SU-DHL-6 (cell line): ENCODE results near the gene BEAN1.

Experiments
- H2AFZ ChIP-seq: fragments of 200-600 bp; sonication (generic); 2 replicates; pipeline ENCODE4 v1.6.1; 2014; ENCODE audit warnings: low read depth, mild to moderate bottlenecking, moderate library complexity, mixed read lengths, antibody characterized with exemption, low read length; ENCODE audit not compliant: severe bottlenecking
- H3F3A ChIP-seq: fragments of 200-600 bp; shearing (Covaris generic); 2 replicates; pipeline ENCODE4 v1.6.0; 2016; ENCODE audit warnings: antibody characterized with exemption, mild to moderate bottlenecking; ENCODE audit not compliant: insufficient read depth
- H3K27ac ChIP-seq: fragments of 200-600 bp; sonication (generic); 2 replicates; pipeline ENCODE4 v1.5.1; 2016; ENCODE audit warnings: low read depth, mild to moderate bottlenecking, low read length, moderate library complexity, mixed read lengths
- H3K27me3 ChIP-seq: fragments of 200-600 bp; sonication (generic), shearing (Covaris generic); 2 replicates; pipeline ENCODE4 v1.6.0; 2014; ENCODE audit warnings: mild to moderate bottlenecking, low read length
- H3K36me3 ChIP-seq: fragments of 200-600 bp; sonication (generic); 2 replicates; pipeline ENCODE4 v1.6.1; 2014; ENCODE audit warnings: mild to moderate bottlenecking, low read length, mixed read lengths
- H3K4me2 ChIP-seq: fragments of 300-600, 200-600 bp; shearing (Covaris generic), sonication (generic); 2 replicates; pipeline ENCODE4 v1.6.0; 2014; ENCODE audit warnings: low read length, low read depth, mild to moderate bottlenecking; ENCODE audit not compliant: poor library complexity, severe bottlenecking
- H3K4me3 ChIP-seq: fragments of 200-600 bp; sonication (generic); 2 replicates; pipeline ENCODE4 v1.5.1; 2014; ENCODE audit warnings: antibody characterized with exemption, low read length, mild to moderate bottlenecking, mixed read lengths; ENCODE audit not compliant: insufficient read depth, poor library complexity, severe bottlenecking
- H3K79me2 ChIP-seq: fragments of 200-600 bp; sonication (generic); 2 replicates; pipeline ENCODE4 v1.6.1; 2014; ENCODE audit warnings: mild to moderate bottlenecking, low read length, moderate library complexity; ENCODE audit not compliant: insufficient read depth
- H3K9ac ChIP-seq: fragments of 200-600 bp; sonication (generic); 2 replicates; pipeline ENCODE4 v1.7.0; 2014; ENCODE audit warnings: mild to moderate bottlenecking, low read length
- H3K9me2 ChIP-seq: fragments of 200-600 bp; sonication (generic); replicated peaks from 2 replicates; pipeline ENCODE4 v1.6.1; 2014; ENCODE audit warnings: low read length; ENCODE audit not compliant: insufficient read depth
- H3K9me3 ChIP-seq: fragments of 200-600 bp; sonication (generic); 2 replicates; pipeline ENCODE4 v1.6.1; 2014; ENCODE audit warnings: low read length, mixed read lengths; ENCODE audit not compliant: insufficient read depth
- H4K20me1 ChIP-seq: fragments of 200-600 bp; sonication (generic); 2 replicates; pipeline ENCODE4 v1.6.1; 2014; ENCODE audit warnings: low read depth, mild to moderate bottlenecking, antibody characterized with exemption, low read length, moderate library complexity, mixed read lengths
- CTCF ChIP-seq: fragments of 200-600 bp; sonication (generic); IDR thresholded peaks from one replicate; pipeline ENCODE4 v1.5.1; 2017; ENCODE audit warnings: antibody characterized with exemption, mild to moderate bottlenecking, low read length, moderate library complexity; ENCODE audit not compliant: insufficient read depth, poor library complexity, severe bottlenecking
- EZH2phosphoT487 ChIP-seq: fragments of 200-600 bp; sonication (generic), shearing (Covaris generic); conservative IDR thresholded peaks from 2 replicates; pipeline ENCODE4 v1.6.1; 2018; ENCODE audit warnings: mild to moderate bottlenecking, antibody characterized with exemption, low read length, moderate library complexity, mixed read lengths

The BEAN1 gene

DNA sequence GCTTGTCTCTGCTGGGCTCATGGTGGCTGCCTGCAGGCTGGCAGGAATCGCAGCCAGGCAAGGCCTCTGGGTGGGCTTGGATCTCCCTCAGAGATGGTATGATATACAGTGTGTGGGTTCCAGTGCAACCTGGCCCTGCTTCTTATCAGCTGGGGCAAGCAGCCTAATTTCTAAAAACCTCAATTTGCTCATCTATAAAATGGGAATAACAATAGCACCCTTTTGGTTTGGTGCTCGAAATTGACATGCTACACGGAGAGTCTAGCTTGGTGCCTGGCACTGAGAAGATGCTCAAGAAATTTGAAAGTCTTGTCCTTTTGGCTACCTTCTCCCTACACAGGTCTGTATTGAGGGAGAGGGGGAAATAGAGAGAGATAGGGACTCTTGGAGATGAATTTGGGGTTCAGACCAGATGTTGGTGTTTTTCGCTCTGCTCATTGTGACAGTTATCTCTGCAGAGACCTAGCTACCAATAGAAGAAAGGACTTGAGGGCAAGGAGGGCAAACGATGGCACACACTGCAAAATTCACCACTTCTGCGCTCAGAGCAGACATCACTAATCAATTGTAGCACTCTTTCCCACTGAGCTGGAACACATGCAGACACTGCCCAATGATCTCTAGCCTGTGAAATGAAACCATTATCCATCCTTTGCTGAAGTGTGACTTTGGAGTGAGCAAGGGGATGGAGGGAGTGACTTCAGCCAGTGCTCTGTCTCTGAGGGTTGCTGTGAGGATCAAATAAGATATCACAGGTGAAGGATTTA is 15.6 kb downstream of the BEAN1 start:
- Histone ChIP-seq H3F3A (no peaks in the 10 kb centered on the region), H3K4me2 (no peak overlapping the region), H2AFZ (no peak overlapping the region), H3K4me3 (no peak overlapping the region), H3K9ac (no peak overlapping the region), H3K9me2 (no peaks in the 10 kb centered on the region), H3K79me2 (no peaks in the 10 kb centered on the region), H4K20me1 (no peaks in the 10 kb centered on the region), H3K27me3 (no peaks in the 10 kb centered on the region), H3K9me3 (no peaks in the 10 kb centered on the region), H3K36me3 (no peaks in the 10 kb centered on the region), H3K27ac (no peak overlapping the region)
- TF ChIP-seq EZH2phosphoT487 (no peak), CTCF (no peak)

DNA sequence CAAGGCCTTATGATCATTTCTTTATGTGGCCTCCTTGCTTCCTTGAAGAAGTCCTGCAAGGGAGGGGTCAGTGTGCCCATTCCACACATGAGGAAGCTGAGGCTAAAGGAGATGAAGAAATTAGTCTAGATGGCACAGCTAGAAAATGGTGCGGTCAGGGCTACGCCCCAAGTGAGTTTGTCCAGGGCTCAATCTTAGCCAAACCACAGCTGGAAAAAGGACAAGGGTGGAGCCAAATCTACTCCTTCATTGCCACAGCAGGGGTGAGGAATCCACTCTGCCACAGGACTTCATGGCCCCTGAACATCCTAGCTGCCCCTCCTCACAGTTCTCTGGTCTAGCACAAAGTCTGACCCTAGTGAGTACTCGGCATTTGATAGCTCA is 16.2 kb downstream of the BEAN1 start:
- no peak overlapping the region for H3K4me3 ChIP-seq

GRCh38 chr16:66444049-66444481 is 17.0 kb downstream of the BEAN1 start:
- Histone ChIP-seq H3K27me3 (no peaks in the 10 kb centered on the region), H3K4me2 (no peak overlapping the region), H3K9me3 (no peaks in the 10 kb centered on the region), H4K20me1 (no peaks in the 10 kb centered on the region), H3K79me2 (no peaks in the 10 kb centered on the region), H3K36me3 (no peaks in the 10 kb centered on the region), H3K9me2 (no peaks in the 10 kb centered on the region), H3K9ac (no peak overlapping the region), H3F3A (no peaks in the 10 kb centered on the region), H2AFZ (no peak overlapping the region), H3K4me3 (no peak overlapping the region), H3K27ac (no peak overlapping the region)
- TF ChIP-seq CTCF (no peak), EZH2phosphoT487 (no peak)

More for the DNA sequence above, 16.2 kb downstream of the BEAN1 start:
- no peaks in the 10 kb centered on the region for H3K27me3 ChIP-seq
- H3K79me2 ChIP-seq: no peaks in the 10 kb centered on the region
- H4K20me1 ChIP-seq: no peaks in the 10 kb centered on the region
- H3F3A ChIP-seq: no peaks in the 10 kb centered on the region
- no peak overlapping the region for H3K27ac ChIP-seq
- H3K36me3 ChIP-seq: no peaks in the 10 kb centered on the region
- no peak overlapping the region for H3K4me2 ChIP-seq
- no peak overlapping the region for H2AFZ ChIP-seq
- no peaks in the 10 kb centered on the region for H3K9me2 ChIP-seq
- H3K9ac ChIP-seq: no peak overlapping the region
- TF ChIP-seq CTCF (no peak), EZH2phosphoT487 (no peak)
- H3K9me3 ChIP-seq: no peaks in the 10 kb centered on the region
